Measurements from ENCODE around the gene ADGRV1.

The ADGRV1 gene

DNA sequence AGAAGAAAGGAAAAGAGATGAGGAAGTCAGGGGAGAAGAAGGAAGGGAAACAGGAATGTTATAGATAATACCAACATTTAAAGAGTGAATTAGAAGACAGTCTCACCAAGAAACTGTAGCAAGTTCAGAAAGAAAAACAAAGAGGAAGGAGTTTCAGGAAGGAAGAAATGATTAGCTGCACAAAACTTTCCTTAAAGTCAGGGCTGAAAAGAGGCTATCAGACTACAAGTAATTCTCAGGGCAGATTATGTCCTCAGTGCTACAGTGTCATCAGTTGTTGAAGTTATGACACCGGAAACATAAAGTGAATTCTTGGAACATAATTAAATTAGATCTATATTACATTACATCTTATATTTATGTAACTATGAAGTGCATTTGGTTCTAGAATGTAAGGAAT is 597.6 kb downstream of the ADGRV1 start:
- no peaks in the 10 kb centered on the region for H3K9me3 ChIP-seq (ENCODE audit: insufficient read depth, low read depth, low read length)
- no peak overlapping the region for H3K9ac ChIP-seq (ENCODE audit: low read depth, low read length, poor library complexity, severe bottlenecking)
- no peak overlapping the region for H2AFZ ChIP-seq (ENCODE audit: low read length)
- H4K20me1 ChIP-seq (ENCODE audit: insufficient read depth, low read length, poor library complexity, severe bottlenecking): no peaks in the 10 kb centered on the region
- H3K9me2 ChIP-seq (replicated peaks; ENCODE audit: low read depth, low read length): no peaks in the 10 kb centered on the region
- no peaks in the 10 kb centered on the region for H3K27me3 ChIP-seq (ENCODE audit: insufficient read depth, low read length, poor library complexity, severe bottlenecking)
- no peaks in the 10 kb centered on the region for H3K79me2 ChIP-seq (ENCODE audit: insufficient read depth, low read length)
- H3F3A ChIP-seq (ENCODE audit: low read depth): no peaks in the 10 kb centered on the region
- no peaks in the 10 kb centered on the region for H3K4me1 ChIP-seq (ENCODE audit: insufficient read depth, low read length, poor library complexity, severe bottlenecking)
- H3K4me3 ChIP-seq (ENCODE audit: low read length, poor library complexity, severe bottlenecking): no peak overlapping the region
- TF ChIP-seq CTCF (conservative IDR thresholded peaks at IDR 0.05; ENCODE audit: low read length) (no peak), EZH2phosphoT487 (IDR thresholded peaks at IDR 0.05; ENCODE audit: borderline replicate concordance) (no peak)
- H3K4me2 ChIP-seq (ENCODE audit: low read depth, low read length, poor library complexity, severe bottlenecking): no peak overlapping the region
- H3K36me3 ChIP-seq (ENCODE audit: insufficient read depth, low read length): no peaks in the 10 kb centered on the region

DNA sequence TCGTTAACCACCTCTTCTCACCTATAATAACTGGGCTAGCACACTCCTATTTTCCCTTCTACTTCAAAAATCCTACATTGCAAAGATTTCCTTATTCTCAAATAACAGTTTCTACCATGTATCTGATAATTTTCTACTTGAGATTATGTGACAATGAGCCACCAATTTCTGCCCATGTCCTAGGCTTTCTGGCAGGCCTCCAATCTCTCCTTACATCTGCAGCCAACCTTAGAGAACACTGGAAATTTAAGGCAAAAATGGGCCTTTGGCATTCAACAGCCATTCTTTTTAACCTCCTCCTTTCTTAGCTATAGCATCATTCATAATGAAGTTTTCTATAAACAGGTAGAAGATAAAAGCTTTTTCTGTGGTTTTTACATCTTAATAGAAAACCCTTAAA is 599.4 kb downstream of the ADGRV1 start:
- H3K9me2 ChIP-seq (replicated peaks; ENCODE audit: low read depth, low read length): no peaks in the 10 kb centered on the region

GRCh38 chr5:91159647-91160046 is 601.0 kb downstream of the ADGRV1 start:
- Histone ChIP-seq H3K4me3 (ENCODE audit: low read length, poor library complexity, severe bottlenecking) (no peak overlapping the region), H3K9ac (ENCODE audit: low read depth, low read length, poor library complexity, severe bottlenecking) (no peak overlapping the region), H3K36me3 (ENCODE audit: insufficient read depth, low read length) (no peaks in the 10 kb centered on the region), H3K9me2 (replicated peaks; ENCODE audit: low read depth, low read length) (no peaks in the 10 kb centered on the region), H3K79me2 (ENCODE audit: insufficient read depth, low read length) (no peaks in the 10 kb centered on the region), H3F3A (ENCODE audit: low read depth) (no peaks in the 10 kb centered on the region), H4K20me1 (ENCODE audit: insufficient read depth, low read length, poor library complexity, severe bottlenecking) (no peaks in the 10 kb centered on the region), H2AFZ (ENCODE audit: low read length) (no peak overlapping the region), H3K4me2 (ENCODE audit: low read depth, low read length, poor library complexity, severe bottlenecking) (no peak overlapping the region), H3K27me3 (ENCODE audit: insufficient read depth, low read length, poor library complexity, severe bottlenecking) (no peaks in the 10 kb centered on the region), H3K4me1 (ENCODE audit: insufficient read depth, low read length, poor library complexity, severe bottlenecking) (no peaks in the 10 kb centered on the region), H3K9me3 (ENCODE audit: insufficient read depth, low read depth, low read length) (no peaks in the 10 kb centered on the region)
- TF ChIP-seq EZH2phosphoT487 (IDR thresholded peaks at IDR 0.05; ENCODE audit: borderline replicate concordance): no peak
- TF ChIP-seq CTCF (conservative IDR thresholded peaks at IDR 0.05; ENCODE audit: low read length): no peak

More for the DNA sequence above, 599.4 kb downstream of the ADGRV1 start:
- no peak overlapping the region for H2AFZ ChIP-seq (ENCODE audit: low read length)
- no peaks in the 10 kb centered on the region for H4K20me1 ChIP-seq (ENCODE audit: insufficient read depth, low read length, poor library complexity, severe bottlenecking)
- no peak overlapping the region for H3K4me3 ChIP-seq (ENCODE audit: low read length, poor library complexity, severe bottlenecking)
- TF ChIP-seq EZH2phosphoT487 (IDR thresholded peaks at IDR 0.05; ENCODE audit: borderline replicate concordance) (no peak), CTCF (conservative IDR thresholded peaks at IDR 0.05; ENCODE audit: low read length) (no peak)
- H3K9ac ChIP-seq (ENCODE audit: low read depth, low read length, poor library complexity, severe bottlenecking): no peak overlapping the region
- H3K4me1 ChIP-seq (ENCODE audit: insufficient read depth, low read length, poor library complexity, severe bottlenecking): no peaks in the 10 kb centered on the region
- no peaks in the 10 kb centered on the region for H3K27me3 ChIP-seq (ENCODE audit: insufficient read depth, low read length, poor library complexity, severe bottlenecking)
- no peaks in the 10 kb centered on the region for H3F3A ChIP-seq (ENCODE audit: low read depth)
- H3K9me3 ChIP-seq (ENCODE audit: insufficient read depth, low read depth, low read length): no peaks in the 10 kb centered on the region
- H3K79me2 ChIP-seq (ENCODE audit: insufficient read depth, low read length): no peaks in the 10 kb centered on the region
- no peaks in the 10 kb centered on the region for H3K36me3 ChIP-seq (ENCODE audit: insufficient read depth, low read length)
- no peak overlapping the region for H3K4me2 ChIP-seq (ENCODE audit: low read depth, low read length, poor library complexity, severe bottlenecking)

Measured in Loucy (cell line).